Activated B cell treated with CpG ODN at 0.5 μM for 24 hours (primary cell): ENCODE data around the gene PSMC3. TPM values are rescaled to one million over a fixed set of nuclear protein-coding genes. Genes with fewer than 3 reads are reported as not detected.

ENCODE experiments used
- ATAC-seq: fragments of 200-7000 bp; cut with Tn5 transposase; one replicate; pipeline ENCODE4 v1.10.0; 2021; ENCODE audit warnings: low read depth, mild to moderate bottlenecking, moderate library complexity
- CTCF ChIA-PET: fragments of 350-600 bp; sonication (Branson Sonifier 250); formaldehyde crosslinking; loops from one replicate; lab custom pipeline; 2021; ENCODE audit warnings: antibody characterized with exemption; lab: Charles Lee
- POLR2A ChIA-PET: fragments of 350-600 bp; sonication (Branson Sonifier 250); formaldehyde crosslinking; loops from one replicate; lab custom pipeline; 2021; ENCODE audit warnings: antibody characterized with exemption; lab: Charles Lee
- DNase-seq: peaks from one replicate; pipeline ENCODE4 v3.0.0; 2022
- H3K27ac Mint-ChIP-seq: one replicate; pipeline ENCODE4 v1.8.0; 2020; ENCODE audit warnings: mixed read lengths
- H3K27me3 Mint-ChIP-seq: one replicate; pipeline ENCODE4 v1.8.0; 2021; ENCODE audit warnings: mixed read lengths
- H3K36me3 Mint-ChIP-seq: one replicate; pipeline ENCODE4 v1.8.0; 2021; ENCODE audit warnings: low read depth, mixed read lengths
- H3K4me1 Mint-ChIP-seq: one replicate; pipeline ENCODE4 v1.8.0; 2021; ENCODE audit warnings: mixed read lengths
- H3K4me3 Mint-ChIP-seq: one replicate; pipeline ENCODE4 v1.8.0; 2020; ENCODE audit warnings: mild to moderate bottlenecking, mixed read lengths
- H3K9me3 Mint-ChIP-seq: one replicate; pipeline ENCODE4 v1.8.0; 2020; ENCODE audit warnings: mixed read lengths
- intact Hi-C: fragments of 100-400 bp; cut with micrococcal nuclease; formaldehyde crosslinking; loops from one replicate; pipeline ENCODE4 v1.15.1; 2024
- total RNA-seq: library from RNA; stranded (reverse); gene quantifications from 2 replicates; pipeline ENCODE4 v1.2.3, GENCODE V29; 2022
- TF ChIP-seq, protein P1 (sequence below): fragments of 200-600 bp; IDR thresholded peaks from one replicate; pipeline ENCODE4 v1.8.0; 2022; ENCODE audit warnings: antibody characterized with exemption, mild to moderate bottlenecking

PSMC3 gene
- total RNA-seq, 1 donor from 2014 or later = 101 TPM

DNA sequence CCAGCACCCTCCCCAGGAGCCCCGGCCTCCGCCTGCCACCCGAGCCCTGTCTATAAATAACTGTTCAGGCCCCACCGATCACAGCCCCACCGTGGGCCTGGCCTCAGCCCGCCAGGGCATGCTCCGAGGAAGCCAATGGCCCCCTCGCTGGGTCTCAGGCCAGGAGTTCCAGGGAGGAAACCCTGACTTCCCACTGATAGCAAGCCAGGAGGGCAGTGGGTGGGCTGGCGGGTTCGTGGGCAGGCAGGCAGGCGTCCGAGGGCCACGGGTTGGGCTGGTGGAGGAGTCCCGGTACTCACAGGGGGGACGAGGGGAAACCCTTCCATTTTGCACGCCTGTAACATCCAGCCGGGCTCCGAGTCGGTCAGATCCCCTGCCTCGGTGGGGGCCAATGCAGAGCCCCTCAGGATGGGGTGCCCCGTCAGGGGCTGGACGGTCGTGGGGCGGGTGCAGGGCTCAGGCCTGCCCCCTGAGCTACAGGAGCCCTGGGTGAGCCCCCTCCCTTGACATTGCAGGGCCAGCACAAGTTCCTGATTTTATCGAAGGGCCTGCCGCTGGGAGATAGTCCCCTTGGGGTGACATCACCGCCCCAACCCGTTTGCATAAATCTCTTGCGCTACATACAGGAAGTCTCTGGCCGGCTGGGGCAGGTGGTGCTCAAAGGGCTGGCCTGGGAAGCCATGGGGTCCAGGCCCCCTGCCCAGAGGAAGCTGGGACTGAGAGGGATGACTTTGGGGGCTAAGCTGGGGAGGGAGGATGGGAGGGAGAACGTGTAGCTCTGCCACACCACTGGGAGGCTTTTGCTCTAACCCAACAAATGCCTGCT lies 48.0 kb downstream of the PSMC3 start, which contains the start of gene SPI1:
Gene SPI1 (minus strand): TSS at position 538 of the 826 bp plus-strand sequence. CDS start 194 bp downstream, at position 344.
- peak; percentile 67 for DNase-seq
- H3K27ac Mint-ChIP-seq = no peak within 1 kb of the TSS
- H3K4me3 Mint-ChIP-seq = peak within 1 kb of the TSS; percentile 94
- POLR2A ChIA-PET = interaction anchor here (0.5 to 3.9 kb wide), 16 partner anchors 13 to 1064 kb away, joined by 3 to 106 read pairs (median 5); partner anchors contain the start of genes ATG13, DDB2, HARBI1 and MTCH2
- ATAC-seq = peak; percentile 87
- no peaks in the 10 kb centered on the region for H3K27me3 Mint-ChIP-seq
- TF ChIP-seq, protein P1, sequence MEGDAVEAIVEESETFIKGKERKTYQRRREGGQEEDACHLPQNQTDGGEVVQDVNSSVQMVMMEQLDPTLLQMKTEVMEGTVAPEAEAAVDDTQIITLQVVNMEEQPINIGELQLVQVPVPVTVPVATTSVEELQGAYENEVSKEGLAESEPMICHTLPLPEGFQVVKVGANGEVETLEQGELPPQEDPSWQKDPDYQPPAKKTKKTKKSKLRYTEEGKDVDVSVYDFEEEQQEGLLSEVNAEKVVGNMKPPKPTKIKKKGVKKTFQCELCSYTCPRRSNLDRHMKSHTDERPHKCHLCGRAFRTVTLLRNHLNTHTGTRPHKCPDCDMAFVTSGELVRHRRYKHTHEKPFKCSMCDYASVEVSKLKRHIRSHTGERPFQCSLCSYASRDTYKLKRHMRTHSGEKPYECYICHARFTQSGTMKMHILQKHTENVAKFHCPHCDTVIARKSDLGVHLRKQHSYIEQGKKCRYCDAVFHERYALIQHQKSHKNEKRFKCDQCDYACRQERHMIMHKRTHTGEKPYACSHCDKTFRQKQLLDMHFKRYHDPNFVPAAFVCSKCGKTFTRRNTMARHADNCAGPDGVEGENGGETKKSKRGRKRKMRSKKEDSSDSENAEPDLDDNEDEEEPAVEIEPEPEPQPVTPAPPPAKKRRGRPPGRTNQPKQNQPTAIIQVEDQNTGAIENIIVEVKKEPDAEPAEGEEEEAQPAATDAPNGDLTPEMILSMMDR = no peak
- intact Hi-C loops = loop anchor here (1.0 to 5.0 kb wide), 7 partner anchors 16 to 475 kb away; partner anchors contain the start of genes CELF1, PSMC3 and SLC39A13
- no peaks in the 10 kb centered on the region for H3K9me3 Mint-ChIP-seq
- peaks cover 34% of the 10 kb centered on the region for H3K36me3 Mint-ChIP-seq
- peaks cover 47% of the 10 kb centered on the region for H3K4me1 Mint-ChIP-seq
- CTCF ChIA-PET = interaction anchor here (0.9 to 1.4 kb wide), 5 partner anchors 15 to 34 kb away, joined by 4 to 8 read pairs (median 6); no protein-coding TSS in a partner anchor

DNA sequence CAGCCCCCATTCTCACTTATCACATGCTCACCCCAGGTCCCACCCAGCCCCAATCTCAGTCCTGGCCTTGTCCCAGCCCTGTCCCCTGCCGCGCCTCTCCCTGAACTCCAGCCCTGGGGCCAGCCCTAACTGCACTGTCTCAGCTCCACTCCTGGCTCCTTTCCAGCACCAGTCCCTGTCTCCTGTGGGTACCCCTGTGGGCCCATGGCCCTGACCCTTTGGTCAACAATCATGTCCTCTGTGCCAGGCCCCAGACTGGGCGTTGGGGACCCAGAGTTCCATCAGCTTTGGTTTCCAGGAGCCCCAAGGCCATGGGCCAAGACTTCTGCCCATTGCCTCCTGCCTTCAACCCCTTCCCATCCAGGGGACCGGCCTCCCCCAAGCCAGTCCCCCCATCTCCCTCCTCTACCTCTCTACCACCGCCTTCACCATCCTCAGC lies 48.6 kb downstream of the PSMC3 start:
- H3K4me1 Mint-ChIP-seq = peaks cover 45% of the 10 kb centered on the region
- DNase-seq = no peak
- H3K36me3 Mint-ChIP-seq = peaks cover 40% of the 10 kb centered on the region
- TF ChIP-seq, protein P1 = no peak
- intact Hi-C loops = loop anchor here (1.0 to 5.0 kb wide), 7 partner anchors 17 to 476 kb away; partner anchors contain the start of genes CELF1, PSMC3 and SLC39A13
- peak; percentile 6 for ATAC-seq
- no peak overlapping the region for H3K27ac Mint-ChIP-seq
- ChIA-PET POLR2A (interaction anchor here (0.6 to 3.9 kb wide), 12 partner anchors 14 to 1063 kb away, joined by 3 to 106 read pairs (median 6); partner anchors contain the start of genes DDB2, PSMC3 and SLC39A13), CTCF (interaction anchor here (1.3 to 1.7 kb wide), 2 partner anchors 16 to 34 kb away, joined by 6 to 11 read pairs; no protein-coding TSS in a partner anchor)
- H3K4me3 Mint-ChIP-seq = peak overlapping the region; percentile 94
- H3K27me3 Mint-ChIP-seq = no peaks in the 10 kb centered on the region
- no peaks in the 10 kb centered on the region for H3K9me3 Mint-ChIP-seq

DNA sequence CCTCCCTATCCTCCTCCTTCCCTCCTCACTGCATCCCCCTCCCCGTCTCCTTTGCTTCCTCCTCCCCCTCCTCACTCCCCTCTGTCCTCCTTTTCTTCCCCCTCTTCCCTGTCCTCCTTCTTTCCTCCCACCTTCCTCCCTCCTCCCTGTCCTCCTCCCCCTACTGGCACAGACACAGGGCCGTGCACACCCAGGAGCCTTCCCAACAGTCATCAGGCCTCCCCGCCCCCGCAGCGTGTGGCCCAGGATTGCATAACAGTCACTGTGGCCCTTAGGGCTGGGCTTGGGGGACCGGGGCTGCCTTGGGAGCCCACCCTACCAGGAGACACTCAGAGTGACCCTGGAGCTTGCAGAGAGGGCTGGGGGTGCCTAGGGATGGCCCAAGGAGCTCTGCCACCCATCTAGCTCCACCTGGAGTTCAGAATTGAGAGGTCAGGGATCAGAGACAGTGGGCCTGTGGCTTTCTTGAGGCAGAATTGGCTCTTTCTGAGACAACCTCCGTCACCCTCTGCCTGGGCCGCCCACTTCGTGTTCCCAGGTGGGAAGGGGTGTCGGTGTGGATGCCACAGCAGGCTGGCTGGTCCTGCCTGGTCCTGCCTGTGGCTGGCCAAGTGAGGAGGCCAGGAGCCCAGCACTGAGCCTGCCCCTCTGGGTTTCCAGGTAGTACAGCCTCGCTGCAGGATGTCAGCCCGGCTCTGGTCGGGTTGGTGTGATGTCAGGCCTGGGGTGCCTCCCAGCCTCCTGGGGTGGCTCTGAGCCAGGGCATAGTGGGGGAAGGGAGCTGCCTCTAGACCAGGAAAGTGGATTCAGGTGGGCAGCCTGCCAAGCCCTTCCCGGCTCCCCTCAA lies 49.5 kb downstream of the PSMC3 start:
- CTCF ChIA-PET = interaction anchor here (1.0 to 1.7 kb wide), 2 partner anchors 26 to 35 kb away, joined by 3 to 11 read pairs; no protein-coding TSS in a partner anchor
- Mint-ChIP-seq H3K27ac (no peak overlapping the region), H3K9me3 (no peaks in the 10 kb centered on the region), H3K36me3 (peaks cover 48% of the 10 kb centered on the region), H3K27me3 (no peaks in the 10 kb centered on the region), H3K4me1 (peaks cover 49% of the 10 kb centered on the region), H3K4me3 (peak overlapping the region; percentile 94)
- ATAC-seq = peak; percentile 16
- POLR2A ChIA-PET = interaction anchor here (1.0 to 3.9 kb wide), 4 partner anchors 17 to 31 kb away, joined by 5 to 106 read pairs (median 24); partner anchors contain the start of gene SLC39A13
- TF ChIP-seq, protein P1 = no peak
- intact Hi-C loops = loop anchor here (5.0 kb wide), 1 partner anchor 176 kb away; the partner anchor contains the start of gene CELF1
- peak; percentile 32 for DNase-seq

DNA sequence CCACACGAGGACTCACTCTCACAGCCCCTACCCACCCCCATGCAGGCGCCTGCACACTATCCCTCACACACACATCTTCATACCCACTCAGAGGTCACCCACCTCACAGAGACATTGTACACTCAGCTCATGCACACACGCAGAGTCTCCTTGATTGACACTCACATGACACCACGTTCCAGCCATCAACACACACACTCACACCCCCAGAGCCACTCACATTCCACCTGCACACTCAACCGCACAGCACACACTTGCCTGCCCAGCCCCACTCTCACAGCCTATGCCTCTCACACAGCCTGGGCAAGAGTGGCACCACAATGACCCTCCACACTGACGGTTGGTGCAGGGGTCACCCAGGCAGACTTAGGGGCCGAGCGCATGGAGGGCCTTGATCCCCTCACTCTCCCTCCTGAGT lies 50.1 kb downstream of the PSMC3 start:
- CTCF ChIA-PET = interaction anchor here (1.0 to 1.7 kb wide), 2 partner anchors 26 to 35 kb away, joined by 3 to 11 read pairs; no protein-coding TSS in a partner anchor
- H3K4me3 Mint-ChIP-seq = peak overlapping the region; percentile 94
- intact Hi-C loops = loop anchor here (5.0 kb wide), 1 partner anchor 176 kb away; the partner anchor contains the start of gene CELF1
- DNase-seq = no peak
- H3K27ac Mint-ChIP-seq = no peak overlapping the region
- H3K9me3 Mint-ChIP-seq = no peaks in the 10 kb centered on the region
- TF ChIP-seq, protein P1 = no peak
- peaks cover 50% of the 10 kb centered on the region for H3K36me3 Mint-ChIP-seq
- POLR2A ChIA-PET = interaction anchor here (1.7 to 3.9 kb wide), 3 partner anchors 19 to 32 kb away, joined by 6 to 106 read pairs (median 42); partner anchors contain the start of gene SLC39A13
- H3K4me1 Mint-ChIP-seq = peaks cover 49% of the 10 kb centered on the region
- ATAC-seq = no peak
- no peaks in the 10 kb centered on the region for H3K27me3 Mint-ChIP-seq
